Ascending aorta (tissue), 2 donors: ENCODE measurements around the gene PHACTR3. TPM values are rescaled to one million over a fixed set of nuclear protein-coding genes. Genes with fewer than 3 reads are reported as not detected.

ENCODE experiments used
- DNase-seq, 2 donors: peaks; one replicate each; pipeline ENCODE4 v3.0.0-alpha.2; 2019; ENCODE audit warnings: low spot score in 2 of 2
- H3K27ac ChIP-seq, 2 donors: fragments of 200-600 bp; sonication (generic); one replicate each; pipeline ENCODE4 v1.5.1; 2016 to 2017; ENCODE audit warnings: mild to moderate bottlenecking in 1 of 2
- H3K27me3 ChIP-seq: fragments of 200-600 bp; sonication (generic); one replicate; pipeline ENCODE4 v1.5.1; 2017
- H3K36me3 ChIP-seq, 2 donors: fragments of 200-600 bp; sonication (generic); one replicate each; pipeline ENCODE4 v1.5.1; 2016
- H3K4me1 ChIP-seq, 2 donors: fragments of 200-600 bp; sonication (generic); one replicate each; pipeline ENCODE4 v1.5.1; 2016 to 2017; ENCODE audit warnings: mild to moderate bottlenecking in 1 of 2
- H3K4me3 ChIP-seq, 2 donors: fragments of 200-600 bp; sonication (generic); one replicate each; pipeline ENCODE4 v1.5.1; 2016 to 2017; ENCODE audit warnings: mild to moderate bottlenecking in 1 of 2
- H3K9me3 ChIP-seq, 2 donors: fragments of 200-600 bp; sonication (generic); one replicate each; pipeline ENCODE4 v1.5.1; 2016
- intact Hi-C: fragments of 100-400 bp; cut with DNase I; formaldehyde crosslinking; loops from one replicate; pipeline ENCODE4 v1.15.1; 2023
- total RNA-seq: library from RNA; depleted of rRNA; stranded (reverse); fragments of >200 nt; gene quantifications from one replicate; pipeline ENCODE4 v1.1.0, GENCODE V29; 2016
- TF ChIP-seq, protein P1 (sequence below), 3 experiments: fragments of 200-600 bp in 2 of 3; fragments of 450-650 bp in 1 of 3; sonication (generic) in 2 of 3; IDR thresholded peaks; one replicate each; pipeline ENCODE4 v1.5.1; 2016 to 2019; ENCODE audit warnings: antibody characterized with exemption in 3 of 3, mild to moderate bottlenecking in 1 of 3, moderate library complexity in 1 of 3

PHACTR3 gene
- total RNA-seq, 1 donor from 2014 or later, result not detected

DNA sequence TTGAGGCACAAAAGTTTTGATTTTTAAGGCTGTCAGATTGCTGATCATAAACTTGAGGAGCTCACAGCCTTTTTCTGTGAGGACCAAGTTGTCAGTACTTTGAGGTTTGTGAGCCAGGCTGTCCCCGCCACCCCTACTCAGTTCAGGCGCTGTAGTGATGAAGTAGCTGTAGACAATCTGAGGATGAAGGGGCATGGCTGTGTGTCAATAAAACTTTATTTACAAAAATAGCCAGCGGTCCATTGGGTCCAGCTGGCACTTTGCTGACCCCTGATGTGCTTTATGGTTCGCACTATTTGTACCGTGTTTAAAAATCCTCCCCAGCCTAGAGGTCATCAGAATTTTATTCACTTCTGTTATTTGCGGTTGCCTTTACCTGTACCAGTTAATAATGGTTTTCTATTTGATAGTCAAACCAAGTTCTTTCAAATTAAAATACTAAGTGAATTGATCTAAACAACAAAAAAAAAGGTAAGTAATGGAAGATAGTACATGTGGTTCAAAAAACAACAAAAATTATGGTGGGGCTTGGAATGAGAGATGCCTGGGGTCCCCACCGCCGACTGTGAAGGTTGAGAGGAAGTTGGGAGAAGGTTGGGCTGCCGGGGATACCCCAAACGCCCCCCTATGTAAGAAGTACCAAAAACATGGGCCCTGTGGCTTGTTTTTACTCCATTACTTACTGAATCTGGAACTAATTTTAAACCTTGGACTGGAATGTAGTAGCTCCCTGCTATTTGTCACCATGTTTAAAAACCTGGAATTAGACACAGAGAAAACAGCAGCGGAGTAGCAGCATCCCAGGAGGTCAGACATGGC, 205.5 kb downstream of the PHACTR3 start:
- no peak overlapping the region for H3K4me3 ChIP-seq
- intact Hi-C loops, result no loop called here
- TF ChIP-seq, protein P1, sequence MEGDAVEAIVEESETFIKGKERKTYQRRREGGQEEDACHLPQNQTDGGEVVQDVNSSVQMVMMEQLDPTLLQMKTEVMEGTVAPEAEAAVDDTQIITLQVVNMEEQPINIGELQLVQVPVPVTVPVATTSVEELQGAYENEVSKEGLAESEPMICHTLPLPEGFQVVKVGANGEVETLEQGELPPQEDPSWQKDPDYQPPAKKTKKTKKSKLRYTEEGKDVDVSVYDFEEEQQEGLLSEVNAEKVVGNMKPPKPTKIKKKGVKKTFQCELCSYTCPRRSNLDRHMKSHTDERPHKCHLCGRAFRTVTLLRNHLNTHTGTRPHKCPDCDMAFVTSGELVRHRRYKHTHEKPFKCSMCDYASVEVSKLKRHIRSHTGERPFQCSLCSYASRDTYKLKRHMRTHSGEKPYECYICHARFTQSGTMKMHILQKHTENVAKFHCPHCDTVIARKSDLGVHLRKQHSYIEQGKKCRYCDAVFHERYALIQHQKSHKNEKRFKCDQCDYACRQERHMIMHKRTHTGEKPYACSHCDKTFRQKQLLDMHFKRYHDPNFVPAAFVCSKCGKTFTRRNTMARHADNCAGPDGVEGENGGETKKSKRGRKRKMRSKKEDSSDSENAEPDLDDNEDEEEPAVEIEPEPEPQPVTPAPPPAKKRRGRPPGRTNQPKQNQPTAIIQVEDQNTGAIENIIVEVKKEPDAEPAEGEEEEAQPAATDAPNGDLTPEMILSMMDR (IDR thresholded peaks at IDR 0.05), result no peak

DNA sequence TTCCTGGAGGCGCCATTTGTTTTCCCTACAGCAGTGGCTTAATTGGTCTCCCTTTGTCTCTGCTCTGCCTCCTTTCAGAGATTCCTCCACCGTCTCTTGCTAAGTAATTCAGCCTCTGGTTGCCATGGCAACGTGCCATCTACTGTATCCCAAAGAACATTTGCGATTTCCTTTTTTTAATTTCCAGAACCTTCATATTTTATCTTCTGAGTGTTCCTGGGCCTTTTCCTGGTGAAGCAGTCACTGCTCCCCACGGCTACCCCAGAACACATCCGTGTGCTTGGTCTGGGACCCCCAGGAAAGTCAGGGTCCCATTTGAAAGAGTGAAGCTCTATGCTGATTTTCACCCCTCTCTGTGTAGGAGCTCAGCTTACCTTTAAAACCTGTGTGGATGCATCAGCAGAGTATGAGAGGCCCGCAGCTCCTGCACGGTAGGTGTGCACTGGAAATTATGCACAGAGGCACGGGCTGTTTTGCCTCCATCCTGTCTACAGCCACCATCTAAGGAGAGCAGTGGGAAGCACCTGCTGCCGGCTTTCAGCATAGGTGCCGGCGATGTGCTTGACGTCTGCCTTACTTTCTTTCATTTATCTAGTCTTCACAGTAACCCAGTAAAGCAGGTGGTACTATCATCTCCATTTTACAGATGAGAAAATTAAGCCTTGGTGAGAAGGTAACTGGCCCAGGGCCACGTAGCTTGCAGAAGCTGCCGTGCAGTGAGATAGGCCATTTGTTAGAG, 206.3 kb downstream of the PHACTR3 start:
- Histone ChIP-seq H3K4me3 (no peak overlapping the region), H3K36me3 (no peaks in the 10 kb centered on the region), H3K27me3 (no peaks in the 10 kb centered on the region), H3K27ac (no peak overlapping the region), H3K4me1 (no peaks in the 10 kb centered on the region), H3K9me3 (no peaks in the 10 kb centered on the region)
- intact Hi-C loops, result no loop called here
- TF ChIP-seq, protein P1 (IDR thresholded peaks at IDR 0.05), result no peak
- no peak for DNase-seq

More for the DNA sequence above, 205.5 kb downstream of the PHACTR3 start:
- Histone ChIP-seq H3K4me1 (no peaks in the 10 kb centered on the region), H3K36me3 (no peaks in the 10 kb centered on the region), H3K27me3 (no peaks in the 10 kb centered on the region), H3K27ac (no peak overlapping the region), H3K9me3 (no peaks in the 10 kb centered on the region)
- DNase-seq, result no peak

DNA sequence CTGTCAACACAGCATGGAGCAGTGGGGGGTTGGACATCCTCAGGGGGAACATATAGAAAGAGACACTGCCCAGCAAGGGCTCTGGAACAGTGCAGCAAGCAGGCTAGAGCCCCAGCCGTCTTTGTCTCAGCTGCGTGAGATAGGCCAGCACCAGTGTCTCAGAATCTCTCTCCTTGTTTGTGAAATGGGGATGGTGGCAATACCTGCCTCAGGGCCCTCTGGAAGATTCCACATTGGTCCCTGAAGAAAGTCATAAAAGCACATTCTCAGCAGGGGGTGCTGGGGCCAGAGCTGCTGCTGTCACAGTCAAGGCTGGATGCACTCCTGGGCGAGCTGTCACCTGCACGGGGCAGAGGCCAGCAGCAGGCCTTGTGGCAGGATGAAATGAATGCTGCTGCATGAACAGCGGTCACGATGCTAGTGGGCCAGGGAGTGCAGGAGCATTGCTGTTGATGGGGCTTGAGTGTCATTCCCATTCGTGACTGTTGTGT, 207.4 kb downstream of the PHACTR3 start:
- no peak for DNase-seq
- no peak overlapping the region for H3K4me3 ChIP-seq
- no peaks in the 10 kb centered on the region for H3K36me3 ChIP-seq
- H3K9me3 ChIP-seq, result no peaks in the 10 kb centered on the region
- H3K27ac ChIP-seq, result no peak overlapping the region
- H3K4me1 ChIP-seq, result no peaks in the 10 kb centered on the region
- intact Hi-C loops, result no loop called here
- no peaks in the 10 kb centered on the region for H3K27me3 ChIP-seq
- TF ChIP-seq, protein P1 (IDR thresholded peaks at IDR 0.05), result no peak

DNA sequence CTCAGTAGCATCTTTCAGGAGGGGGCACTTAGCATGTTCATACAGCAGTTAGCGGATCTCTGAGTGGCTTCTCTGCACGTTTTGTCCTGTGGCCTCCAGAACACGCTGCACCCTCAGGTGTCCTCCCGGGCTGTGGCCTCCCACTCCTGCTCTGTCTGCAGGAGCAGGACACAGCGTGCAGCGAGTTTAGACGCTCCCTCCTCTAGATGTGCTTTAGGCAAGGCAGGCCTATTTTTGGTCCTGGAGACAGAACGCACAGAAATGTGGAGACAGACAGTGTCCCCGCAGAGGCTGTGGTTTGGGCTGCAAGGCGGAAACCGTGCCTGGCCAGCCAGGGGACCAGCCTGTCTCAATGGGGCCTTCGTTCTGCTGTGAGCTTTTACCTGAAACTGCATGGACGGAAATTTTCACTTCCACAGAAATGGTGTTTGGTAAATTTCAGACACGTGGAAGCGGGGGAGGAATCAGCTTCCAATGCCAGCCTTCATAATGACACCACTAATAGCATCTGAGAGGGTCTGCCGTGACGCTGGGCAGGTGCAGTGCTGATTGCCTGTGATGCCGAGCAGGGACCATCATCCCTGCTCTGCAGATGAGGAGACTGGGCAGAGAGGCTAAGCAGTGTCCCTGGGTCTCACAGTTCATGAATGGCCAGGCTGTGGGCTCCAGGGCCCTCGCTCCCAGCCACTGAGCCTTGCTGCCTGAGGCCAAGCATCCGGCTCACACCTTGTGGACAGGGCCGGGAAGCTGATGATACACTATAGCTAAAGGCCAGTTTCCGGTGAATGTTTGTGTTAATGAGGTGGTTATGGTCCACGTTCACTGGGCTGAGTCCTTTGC, 208.2 kb downstream of the PHACTR3 start:
- TF ChIP-seq, protein P1 (IDR thresholded peaks at IDR 0.05), result no peak
- no peaks in the 10 kb centered on the region for H3K9me3 ChIP-seq
- intact Hi-C loops, result no loop called here
- H3K27me3 ChIP-seq, result no peaks in the 10 kb centered on the region
- no peak overlapping the region for H3K4me3 ChIP-seq
- peak in 1 of 2 donors; percentile 43 for DNase-seq
- H3K4me1 ChIP-seq, result no peaks in the 10 kb centered on the region
- no peaks in the 10 kb centered on the region for H3K36me3 ChIP-seq
- no peak overlapping the region for H3K27ac ChIP-seq

DNA sequence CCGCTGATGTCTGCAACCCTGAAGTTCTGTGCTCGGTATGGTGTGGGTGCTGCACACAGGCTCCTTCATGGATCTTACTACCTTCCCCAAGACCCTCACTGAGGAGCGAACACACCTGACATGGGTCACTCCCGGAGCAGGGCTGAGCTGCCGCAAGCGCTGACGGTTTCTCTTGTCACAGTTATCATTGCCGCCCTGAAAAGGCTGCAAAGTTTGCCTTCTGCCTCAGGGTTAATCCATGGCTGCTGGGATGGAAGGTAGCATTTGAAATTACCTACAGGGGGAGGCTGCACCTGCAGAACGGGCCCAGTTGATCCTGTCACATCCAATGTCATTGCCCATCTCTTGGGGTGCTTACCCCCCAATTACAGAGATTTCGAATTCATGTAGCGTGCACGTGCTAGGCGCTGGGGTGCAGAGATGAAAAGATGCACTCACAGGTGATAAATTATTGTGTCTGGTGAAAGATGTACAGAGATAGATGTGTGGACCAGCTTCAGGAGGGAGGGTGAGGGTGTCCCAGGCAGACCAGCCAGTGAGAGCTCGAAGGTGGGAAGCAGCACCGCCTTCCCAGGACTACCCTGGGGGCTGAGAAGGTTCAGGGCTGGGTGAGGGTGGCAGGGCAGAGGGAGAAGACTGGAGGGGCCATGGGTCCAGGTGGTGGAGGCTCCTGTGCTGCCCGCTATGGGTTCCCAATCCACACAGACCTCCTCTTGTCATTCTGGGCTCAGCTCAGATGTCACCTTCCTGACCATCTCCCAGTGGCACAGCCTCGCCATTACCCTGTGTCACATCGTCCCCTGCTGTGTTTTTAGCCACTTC, 209.0 kb downstream of the PHACTR3 start:
- TF ChIP-seq, protein P1 (IDR thresholded peaks at IDR 0.05), result no peak
- no peak for DNase-seq
- intact Hi-C loops, result no loop called here

More for the DNA sequence above, 209.0 kb downstream of the PHACTR3 start:
- Histone ChIP-seq H3K4me3 (no peak overlapping the region), H3K9me3 (no peaks in the 10 kb centered on the region), H3K27ac (no peak overlapping the region), H3K36me3 (no peaks in the 10 kb centered on the region), H3K4me1 (no peaks in the 10 kb centered on the region), H3K27me3 (no peaks in the 10 kb centered on the region)
